ENCODE measurements around the gene LCE4A.

The LCE4A gene

GRCh38 chr1:152747831-152748230, 39.9 kb downstream of the LCE4A start:
- no peak for DNase-seq

GRCh38 chr1:152752225-152752624, 44.3 kb downstream of the LCE4A start:
- DNase-seq: no peak

GRCh38 chr1:152753586-152753985, 45.6 kb downstream of the LCE4A start:
- DNase-seq: no peak

GRCh38 chr1:152756872-152757271, 48.9 kb downstream of the LCE4A start:
- DNase-seq: no peak

GRCh38 chr1:152757747-152758146, 49.8 kb downstream of the LCE4A start, which contains the start of gene KPRP:
Gene KPRP, plus strand, starts transcription at chr1:152758025. Its CDS starts 1,564 bp downstream, at chr1:152759589.
- DNase-seq: no peak

- DNase-seq: no peak
These were observed 50.7 kb downstream of the LCE4A start for GRCh38 chr1:152758636-152759035.
